Placental pericyte (primary cell): Measurements from ENCODE around the gene BST1. TPM values are rescaled to one million over a fixed set of nuclear protein-coding genes. Genes with fewer than 3 reads are reported as not detected.

Experiments used
- total RNA-seq: library from RNA; depleted of rRNA; stranded (reverse); fragments of >200 nt; gene quantifications from 2 replicates; pipeline ENCODE4 v1.2.3, GENCODE V29; 2012

The BST1 gene, protein sequence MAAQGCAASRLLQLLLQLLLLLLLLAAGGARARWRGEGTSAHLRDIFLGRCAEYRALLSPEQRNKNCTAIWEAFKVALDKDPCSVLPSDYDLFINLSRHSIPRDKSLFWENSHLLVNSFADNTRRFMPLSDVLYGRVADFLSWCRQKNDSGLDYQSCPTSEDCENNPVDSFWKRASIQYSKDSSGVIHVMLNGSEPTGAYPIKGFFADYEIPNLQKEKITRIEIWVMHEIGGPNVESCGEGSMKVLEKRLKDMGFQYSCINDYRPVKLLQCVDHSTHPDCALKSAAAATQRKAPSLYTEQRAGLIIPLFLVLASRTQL
- total RNA-seq: 11.2 and 62.6 TPM in 2 replicates

DNA sequence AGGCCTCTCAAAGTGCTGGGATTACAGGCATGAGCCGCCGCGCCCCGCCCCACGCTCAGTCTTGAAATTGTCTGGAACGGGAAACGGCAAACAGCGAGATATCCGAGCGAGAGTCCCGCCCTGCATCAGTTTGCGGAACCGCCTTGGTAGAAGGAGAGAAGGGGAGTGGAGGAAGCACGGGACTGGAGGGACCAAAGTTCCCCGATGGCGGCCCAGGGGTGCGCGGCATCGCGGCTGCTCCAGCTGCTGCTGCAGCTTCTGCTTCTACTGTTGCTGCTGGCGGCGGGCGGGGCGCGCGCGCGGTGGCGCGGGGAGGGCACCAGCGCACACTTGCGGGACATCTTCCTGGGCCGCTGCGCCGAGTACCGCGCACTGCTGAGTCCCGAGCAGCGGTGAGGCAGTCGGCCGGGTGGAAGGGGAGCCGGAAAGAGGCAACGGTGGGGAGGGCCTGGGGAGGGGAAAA lies at the start of gene BST1:
TSS of gene BST1 (plus strand) at position 125 of the 463 bp plus-strand sequence. CDS start at position 205, 80 bp downstream.

DNA sequence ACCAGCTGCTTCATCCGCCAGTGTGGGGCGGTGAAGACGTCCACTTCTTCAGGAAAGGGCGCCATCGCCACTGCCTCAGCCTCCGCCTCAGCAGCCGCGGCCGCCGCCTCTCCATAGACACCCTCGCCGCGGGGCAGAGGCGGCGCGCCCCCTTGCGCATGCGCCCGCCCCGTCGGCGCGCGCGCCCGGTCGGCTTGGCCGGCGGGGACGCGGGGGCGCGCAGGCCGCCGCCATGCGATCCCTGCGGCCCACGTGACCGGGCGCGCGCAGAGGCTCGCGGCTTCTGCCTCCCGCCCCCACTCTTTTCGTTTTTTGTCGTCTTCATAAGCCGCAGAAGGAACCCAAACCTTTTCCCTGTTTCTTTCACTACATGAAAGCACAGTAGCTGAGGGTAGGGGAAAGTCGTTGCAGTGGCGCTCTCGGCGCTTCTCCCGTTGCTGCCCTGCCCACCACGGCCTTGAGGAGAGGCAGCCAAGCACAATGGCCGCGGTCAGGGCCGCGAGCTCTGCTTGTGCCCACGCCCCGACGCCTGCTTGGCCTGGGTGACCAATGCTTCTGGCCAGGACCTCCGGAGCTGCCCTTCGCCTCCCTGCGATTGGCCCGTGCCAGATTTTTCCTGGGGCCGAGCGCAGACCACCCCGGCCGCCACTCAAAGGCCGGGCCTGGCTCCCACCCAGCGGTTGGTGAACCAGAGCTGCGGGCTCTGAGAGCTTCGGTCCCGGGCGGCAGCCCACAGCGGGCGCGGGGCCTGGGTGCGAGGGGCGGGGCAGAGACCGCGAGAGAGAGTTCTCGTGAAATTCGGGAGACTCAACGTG lies 47.4 kb upstream of the BST1 start, which contains the start of gene FBXL5:
TSS of gene FBXL5 (minus strand) at position 135 of the 815 bp plus-strand sequence. CDS start at position 65, 70 bp downstream.

DNA sequence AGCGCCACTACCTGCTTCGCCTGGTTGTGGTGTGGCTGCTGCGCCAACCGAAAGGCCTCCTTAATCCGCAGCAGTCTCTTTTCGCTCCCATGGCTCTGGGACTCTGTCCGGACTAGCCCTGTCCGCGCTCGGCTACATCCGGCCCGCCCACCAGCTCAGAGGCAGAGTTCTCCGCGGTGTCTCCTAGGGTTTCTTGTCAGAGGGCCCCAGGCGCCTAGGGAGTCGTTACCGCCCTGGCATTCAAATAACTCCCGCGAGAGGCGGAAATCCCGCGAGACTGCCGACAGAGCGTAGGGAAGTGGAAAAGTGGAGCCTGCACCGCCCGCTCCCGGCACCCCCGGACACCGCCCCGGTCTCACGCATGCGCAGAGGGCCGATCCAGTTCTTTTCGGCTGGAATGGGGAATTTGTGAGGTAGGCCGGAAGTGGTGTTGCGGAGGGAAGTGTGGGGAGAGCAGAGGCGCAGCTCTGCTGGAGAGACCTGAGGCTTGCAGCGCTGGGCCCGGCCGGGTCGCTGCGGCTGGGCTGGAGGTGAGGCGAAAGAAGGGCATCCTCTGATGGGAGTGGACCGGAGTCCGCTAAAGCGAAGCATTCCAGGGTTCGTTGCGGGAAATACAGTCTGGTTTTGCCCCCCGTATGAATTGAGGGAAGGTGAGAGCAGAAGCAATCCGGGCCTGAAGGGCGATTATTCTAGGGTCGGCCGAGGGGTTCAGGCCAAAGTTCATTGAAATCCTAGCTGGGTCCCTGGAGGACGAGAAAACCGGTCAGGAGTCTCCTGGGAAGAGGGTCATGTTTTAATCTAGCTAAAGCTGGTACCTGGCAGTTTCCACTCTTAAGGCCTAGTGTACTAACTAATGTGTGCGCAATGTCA lies 21.3 kb upstream of the BST1 start, which contains the start of gene FAM200B:
TSS of gene FAM200B (plus strand) at position 456 of the 870 bp plus-strand sequence. CDS start 5,151 bp downstream, outside the sequence.

DNA sequence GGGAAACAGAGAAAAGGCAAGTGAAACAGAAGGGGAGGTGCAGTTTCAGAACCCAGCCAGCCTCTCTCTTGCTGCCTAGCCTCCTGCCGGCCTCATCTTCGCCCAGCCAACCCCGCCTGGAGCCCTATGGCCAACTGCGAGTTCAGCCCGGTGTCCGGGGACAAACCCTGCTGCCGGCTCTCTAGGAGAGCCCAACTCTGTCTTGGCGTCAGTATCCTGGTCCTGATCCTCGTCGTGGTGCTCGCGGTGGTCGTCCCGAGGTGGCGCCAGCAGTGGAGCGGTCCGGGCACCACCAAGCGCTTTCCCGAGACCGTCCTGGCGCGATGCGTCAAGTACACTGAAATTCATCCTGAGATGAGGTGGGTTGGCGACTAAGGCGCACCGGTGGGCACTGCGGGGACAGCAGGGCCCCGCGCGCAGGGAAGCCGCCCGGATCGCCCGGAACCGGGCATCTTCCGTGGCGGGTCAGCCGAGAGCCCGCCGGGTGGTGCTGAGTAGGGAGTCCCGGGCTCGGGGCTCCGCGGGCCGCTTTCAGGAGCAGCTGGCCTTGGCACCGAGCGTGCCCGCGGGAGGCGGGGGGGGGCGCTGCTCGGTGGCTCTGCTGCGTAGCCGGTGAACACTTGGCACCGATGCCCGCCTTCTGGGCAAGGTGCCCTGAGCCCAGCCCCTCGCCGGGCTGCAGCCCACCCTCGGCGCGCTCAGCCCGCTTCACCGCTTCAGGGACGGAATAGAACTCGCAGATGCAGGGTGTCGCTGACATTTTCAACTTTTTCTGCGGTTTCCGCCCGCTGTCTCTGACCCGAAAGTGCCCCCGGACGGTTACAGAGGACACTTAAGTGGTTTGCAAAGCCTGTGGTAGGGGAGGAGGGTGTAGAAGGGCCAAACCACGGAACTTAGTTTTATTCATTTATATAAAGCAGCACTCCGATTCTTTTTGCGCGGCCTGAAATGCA lies 75.7 kb downstream of the BST1 start, which contains the start of gene CD38:
TSS of gene CD38 (plus strand) at position 40 of the 953 bp plus-strand sequence. CDS start at position 127, 87 bp downstream.

Other genes starting within 250 kb of the BST1 start
- 18.6 and 18.8 TPM in 2 replicates for gene CC2D2A, start 233.2 kb upstream of the BST1 start, total RNA-seq
- gene FBXL5, start 47.7 kb upstream of the BST1 start, total RNA-seq: 96.1 and 109 TPM in 2 replicates
- gene FAM200B, start 21.2 kb upstream of the BST1 start, total RNA-seq: 19.2 and 38.5 TPM in 2 replicates
- 1.1 TPM in 1 of 2 replicates, not detected in the other for gene CD38, start 75.3 kb downstream of the BST1 start, total RNA-seq
- not detected in 2 replicates for gene FGFBP1, start 235.7 kb downstream of the BST1 start, total RNA-seq